HepG2 (cell line): Measurements from ENCODE around the gene NPSR1. TPM values are rescaled to one million over a fixed set of nuclear protein-coding genes. Genes with fewer than 3 reads are reported as not detected.

Experiments
- ATAC-seq: fragments of 200-7000 bp; cut with Tn5 transposase; 3 replicates; pipeline ENCODE4 v1.9.1; 2020; ENCODE audit warnings: mild to moderate bottlenecking, moderate library complexity
- BruUV-seq: library from RNA; stranded (reverse); fragments of 400-500 nt; replicated peaks from 2 replicates; lab custom pipeline; 2021; lab: Mats Ljungman, UMichigan
- CTCF ChIA-PET: fragments of 300-600 bp; formaldehyde crosslinking; extraction: SDS; loops from one replicate; lab custom pipeline; 2021; ENCODE audit warnings: low total read pairs, inconsistent platforms, low intra/inter-chr PET ratio; lab: Yijun Ruan, JAX
- POLR2A ChIA-PET: fragments of 350-600 bp; sonication (Branson Sonifier 250); formaldehyde crosslinking; loops from one replicate; lab custom pipeline; 2020; ENCODE audit warnings: antibody characterized with exemption, inconsistent platforms; lab: Yijun Ruan, JAX
- DNase-seq: peaks from one replicate; pipeline ENCODE4 v3.0.0-alpha.2; 2015; ENCODE audit warnings: low spot score
- FAIRE-seq: peaks from 3 replicates; lab custom pipeline; 2011; peaks lifted over from hg19 to GRCh38; lab: Jason Lieb, UNC
- H2AFZ ChIP-seq: one replicate; pipeline ENCODE4 v1.6.1; 2011; ENCODE audit warnings: low read length, inconsistent platforms
- H3K27ac ChIP-seq: fragments of 300-600 bp; 3 replicates; pipeline ENCODE4 v1.8.0; 2011; ENCODE audit warnings: mixed run types, mild to moderate bottlenecking, mixed read lengths, low read length, inconsistent platforms; ENCODE audit not compliant: insufficient read depth; ENCODE audit errors: extremely low read length
- H3K27me3 ChIP-seq, 2 experiments: fragments of 200-600 bp in 1 of 2; 2 replicates in 1 of 2; 3 replicates in 1 of 2; pipeline versions ENCODE4 v1.6.0 to v1.8.0; 2011; ENCODE audit warnings: low read length in 2 of 2, mild to moderate bottlenecking in 2 of 2, moderate library complexity in 2 of 2, inconsistent platforms in 1 of 2; ENCODE audit not compliant: insufficient read depth in 2 of 2, control insufficient read depth in 1 of 2
- H3K36me3 ChIP-seq, 2 experiments: fragments of 200-600 bp in 1 of 2; replicated peaks in 1 of 2; 2 replicates in 1 of 2; 3 replicates in 1 of 2; pipeline versions ENCODE4 v1.5.1 to v1.8.0; 2011; ENCODE audit warnings: low read length in 2 of 2, inconsistent platforms in 1 of 2; ENCODE audit not compliant: insufficient read depth in 2 of 2, control insufficient read depth in 1 of 2
- H3K4me1 ChIP-seq: 2 replicates; pipeline ENCODE4 v1.5.1; 2012; ENCODE audit warnings: low read length, inconsistent platforms; ENCODE audit not compliant: insufficient read depth
- H3K4me2 ChIP-seq: 2 replicates; pipeline ENCODE4 v1.6.0; 2011; ENCODE audit warnings: low read depth, low read length, inconsistent platforms
- H3K4me3 ChIP-seq, 3 experiments: fragments of 200-600 bp in 1 of 3; sonication (generic), shearing (Covaris generic) in 1 of 3; replicated peaks in 1 of 3; 2 replicates each; pipeline ENCODE4 v1.5.1; 2011 to 2016; ENCODE audit warnings: low read length in 3 of 3, inconsistent platforms in 2 of 3, low read depth in 2 of 3, mild to moderate bottlenecking in 2 of 3, control low read depth in 1 of 3, mixed read lengths in 1 of 3; ENCODE audit not compliant: insufficient read depth in 1 of 3
- H3K79me2 ChIP-seq: one replicate; pipeline ENCODE4 v1.6.1; 2011; ENCODE audit warnings: low read length, inconsistent platforms; ENCODE audit not compliant: insufficient read depth
- H3K9ac ChIP-seq: 2 replicates; pipeline ENCODE4 v1.6.0; 2011; ENCODE audit warnings: mild to moderate bottlenecking, low read depth, low read length, inconsistent platforms; ENCODE audit not compliant: insufficient read depth
- H3K9me3 ChIP-seq: 2 replicates; pipeline ENCODE4 v1.5.1; 2012; ENCODE audit warnings: mild to moderate bottlenecking, low read length
- H4K20me1 ChIP-seq: 2 replicates; pipeline ENCODE4 v1.6.0; 2011; ENCODE audit warnings: inconsistent platforms, mild to moderate bottlenecking, low read length, moderate library complexity; ENCODE audit not compliant: insufficient read depth
- AFF4 ChIP-seq: sonication (generic); formaldehyde crosslinking; IDR thresholded peaks from 2 replicates; pipeline ENCODE4 v1.4.0; 2020; ENCODE audit warnings: missing genetic modification reagents
- FOXA3 ChIP-seq: IDR thresholded peaks from 2 replicates; pipeline ENCODE4 v1.6.1; 2016; ENCODE audit warnings: missing genetic modification reagents, missing compliant biosample characterization
- MBNL3 ChIP-seq: fragments of 250-450 bp; sonication (Bioruptor Pico); conservative IDR thresholded peaks from 2 replicates; pipeline ENCODE4 v1.8.0; 2022; ENCODE audit warnings: mild to moderate bottlenecking, inconsistent platforms
- NCOR1 ChIP-seq: fragments of 200-600 bp; sonication (generic); IDR thresholded peaks from 2 replicates; pipeline ENCODE4 v1.7.0; 2017; ENCODE audit warnings: antibody characterized with exemption, low read length, borderline replicate concordance
- RBM39 ChIP-seq: fragments of 200-400 bp; formaldehyde crosslinking; IDR thresholded peaks from one replicate; pipeline ENCODE4 v1.6.1; 2018; ENCODE audit warnings: antibody characterized with exemption, mild to moderate bottlenecking, low read depth, low read length; ENCODE audit not compliant: poor library complexity, severe bottlenecking
- RNF219 ChIP-seq: sonication (generic); formaldehyde crosslinking; IDR thresholded peaks from 2 replicates; pipeline ENCODE4 v1.5.0; 2020; ENCODE audit warnings: mild to moderate bottlenecking, missing genetic modification reagents
- SIX1 ChIP-seq: sonication (generic); formaldehyde crosslinking; IDR thresholded peaks from 2 replicates; pipeline ENCODE4 v1.4.0; 2020; ENCODE audit warnings: missing genetic modification reagents, borderline replicate concordance
- SMARCE1 ChIP-seq: fragments of 450-650 bp; IDR thresholded peaks from 2 replicates; pipeline ENCODE4 v1.6.1; 2017; ENCODE audit warnings: borderline replicate concordance
- U2AF1 ChIP-seq: fragments of 200-400 bp; formaldehyde crosslinking; optimal IDR thresholded peaks from 2 replicates; pipeline ENCODE3; 2017; ENCODE audit warnings: mild to moderate bottlenecking, low read depth, low read length
- in situ Hi-C: cut with HindIII; loops from 2 replicates; pipeline ENCODE4 v1.10.0; 2017; ENCODE audit warnings: low pct_unique_long_range_greater_than_20kb; ENCODE audit not compliant: extremely low pct_ligation_motif_present
- intact Hi-C: fragments of 100-400 bp; cut with micrococcal nuclease; formaldehyde crosslinking; loops from one replicate; pipeline ENCODE4 v1.10.0; 2022; ENCODE audit not compliant: unreplicated experiment
- polyA plus RNA-seq, 8 experiments: library from polyadenylated mRNA; depleted of rRNA in 3 of 8; stranded (reverse) in 7 of 8; unstranded in 1 of 8; fragments of >200 nt; fragmentation: Illumina TruSeq in 4 of 8; extraction: Trizol in 4 of 8; gene quantifications; 2 replicates each; pipeline versions ENCODE4 v1.2.1 to v1.2.3, GENCODE V29; 2011 to 2016; ENCODE audit warnings: low read depth in 4 of 8, missing spikeins in 1 of 8, mixed read lengths in 1 of 8; ENCODE audit not compliant: insufficient read depth in 1 of 8
- total RNA-seq, 5 experiments: library from RNA; depleted of rRNA; stranded (reverse); fragments of >200 nt; fragmentation: Illumina TruSeq; extraction: Trizol; gene quantifications; 2 replicates each; pipeline ENCODE4 v1.2.3, GENCODE V29; 2016; ENCODE audit warnings: low read depth in 1 of 5

Gene NPSR1
- total and polyA plus RNA-seq, 2 of the 13 experiments (the other 11 are each of a cell fraction or from before 2014, with no cell fraction given): not detected

- no peak for TF ChIP-seq U2AF1
- TF ChIP-seq NCOR1: no peak
- TF ChIP-seq RBM39: no peak
- TF ChIP-seq MBNL3: no peak
- TF ChIP-seq AFF4 (CRISPR knock-in tag): no peak
Measured at GRCh38 chr7:34612661-34613060, 45.4 kb upstream of the NPSR1 start (continued).

- H3K27me3 ChIP-seq: no peaks in the 10 kb centered on the region
- no TSS peak for BruUV-seq
- DNase-seq (no peak), FAIRE-seq (no peak)
- H3K9ac ChIP-seq: no peak overlapping the region
- H3K9me3 ChIP-seq: no peaks in the 10 kb centered on the region
- POLR2A ChIA-PET: no interaction called here
- 0 out of 5 replicates have a peak, but pooled peaks cover 0 to 3% of the 10 kb centered on the region in 2 experiments for H3K36me3 ChIP-seq
- H3K79me2 ChIP-seq: no peaks in the 10 kb centered on the region
- CTCF ChIA-PET: no interaction called here
- no peak overlapping the region for H2AFZ ChIP-seq
- peaks cover 6% of the 10 kb centered on the region; the same call in 1 of the 2 replicates for H3K4me1 ChIP-seq
- in situ Hi-C loops: no loop called here
- no peak overlapping the region for H3K27ac ChIP-seq
- no peak overlapping the region for H3K4me2 ChIP-seq
- no peaks in the 10 kb centered on the region for H4K20me1 ChIP-seq
- H3K4me3 ChIP-seq: no peak overlapping the region
- TF ChIP-seq SMARCE1 (no peak), SIX1 (CRISPR knock-in tag) (no peak), FOXA3 (CRISPR knock-in tag) (no peak), RNF219 (CRISPR knock-in tag) (no peak)
- TF ChIP-seq, all 625 proteins: peak for 0
- intact Hi-C loops: no loop called here
- no peak for ATAC-seq
Measured at GRCh38 chr7:34620425-34620824, 37.6 kb upstream of the NPSR1 start.
